Measurements from ENCODE around the gene SAFB2. TPM values are rescaled to one million over a fixed set of nuclear protein-coding genes. Genes with fewer than 3 reads are reported as not detected.
A peak's percentile ranks its signal among the peaks of the same experiment; 100 is the strongest.

SAFB2 gene
- total RNA-seq, 1 donor from 2014 or later, result 53.3 TPM

GRCh38 chr19:5572556-5573286, 49.9 kb downstream of the SAFB2 start:
- H3K4me1 ChIP-seq, result peaks cover under 1% of the 10 kb centered on the region
- no peak overlapping the region for H2AFZ ChIP-seq (replicated peaks)
- no peak for TF ChIP-seq CTCF (IDR thresholded peaks at IDR 0.05)
- no peak for TF ChIP-seq EZH2 (IDR thresholded peaks at IDR 0.05)
- no peak for TF ChIP-seq EZH2phosphoT487 (IDR thresholded peaks at IDR 0.05)
- H3K4me3 ChIP-seq, result no peak overlapping the region
- no peaks in the 10 kb centered on the region for H3K79me2 ChIP-seq (ENCODE audit: low read depth)
- H3K4me2 ChIP-seq, result no peak overlapping the region
- no peak overlapping the region for H3K27ac ChIP-seq
- H3K36me3 ChIP-seq, result no peaks in the 10 kb centered on the region
- peaks cover 7% of the 10 kb centered on the region for H3F3A ChIP-seq (ENCODE audit: low read depth)
- no peak for DNase-seq (ENCODE audit: low spot score)
- peaks cover 15% of the 10 kb centered on the region for H3K4me1 Mint-ChIP-seq
- no peak overlapping the region for H3K4me3 Mint-ChIP-seq
- no peaks in the 10 kb centered on the region for H3K9me3 ChIP-seq (ENCODE audit: low read depth)
- no peaks in the 10 kb centered on the region for H3K9me3 Mint-ChIP-seq
- H3K27me3 ChIP-seq, result peaks cover 18% of the 10 kb centered on the region
- H3K9ac ChIP-seq, result no peak overlapping the region
- H4K20me1 ChIP-seq (ENCODE audit: low read depth), result no peaks in the 10 kb centered on the region
- H3K36me3 Mint-ChIP-seq, result no peaks in the 10 kb centered on the region
- H3K27ac Mint-ChIP-seq, result no peak overlapping the region
- H3K27me3 Mint-ChIP-seq (ENCODE audit: insufficient read depth, low read depth), result peaks cover 4% of the 10 kb centered on the region

GRCh38 chr19:5571777-5572176, 50.8 kb downstream of the SAFB2 start:
- TF ChIP-seq EZH2phosphoT487 (IDR thresholded peaks at IDR 0.05), result no peak
- H3K4me3 ChIP-seq, result no peak overlapping the region
- no peaks in the 10 kb centered on the region for H3K36me3 ChIP-seq
- no peak overlapping the region for H3K4me3 Mint-ChIP-seq
- H3K27ac ChIP-seq, result no peak overlapping the region
- DNase-seq (ENCODE audit: low spot score), result no peak
- no peaks in the 10 kb centered on the region for H3K36me3 Mint-ChIP-seq
- H3K4me1 Mint-ChIP-seq, result peaks cover 12% of the 10 kb centered on the region
- no peaks in the 10 kb centered on the region for H3K4me1 ChIP-seq
- no peak overlapping the region for H2AFZ ChIP-seq (replicated peaks)
- H3F3A ChIP-seq (ENCODE audit: low read depth), result peaks cover 13% of the 10 kb centered on the region
- H3K27ac Mint-ChIP-seq, result no peak overlapping the region
- peaks cover 4% of the 10 kb centered on the region for H3K27me3 Mint-ChIP-seq (ENCODE audit: insufficient read depth, low read depth)
- no peaks in the 10 kb centered on the region for H4K20me1 ChIP-seq (ENCODE audit: low read depth)
- no peak overlapping the region for H3K9ac ChIP-seq
- no peaks in the 10 kb centered on the region for H3K9me3 ChIP-seq (ENCODE audit: low read depth)
- no peak overlapping the region for H3K4me2 ChIP-seq
- no peaks in the 10 kb centered on the region for H3K9me3 Mint-ChIP-seq
- H3K27me3 ChIP-seq, result peaks cover 28% of the 10 kb centered on the region
- no peaks in the 10 kb centered on the region for H3K79me2 ChIP-seq (ENCODE audit: low read depth)

GRCh38 chr19:5567970-5568407, 54.6 kb downstream of the SAFB2 start:
- no peak for DNase-seq (ENCODE audit: low spot score)
- no peak overlapping the region for H2AFZ ChIP-seq (replicated peaks)
- no peak overlapping the region for H3K27ac ChIP-seq
- Mint-ChIP-seq H3K36me3 (no peaks in the 10 kb centered on the region), H3K9me3 (no peaks in the 10 kb centered on the region), H3K27ac (no peak overlapping the region), H3K4me3 (peak overlapping the region; percentile 44), H3K27me3 (ENCODE audit: insufficient read depth, low read depth) (peaks cover 12% of the 10 kb centered on the region), H3K4me1 (peaks cover 8% of the 10 kb centered on the region)
- no peaks in the 10 kb centered on the region for H4K20me1 ChIP-seq (ENCODE audit: low read depth)
- H3K4me3 ChIP-seq, result peak overlapping the region; percentile 46
- no peak for TF ChIP-seq CTCF (IDR thresholded peaks at IDR 0.05)
- no peak for TF ChIP-seq EZH2phosphoT487 (IDR thresholded peaks at IDR 0.05)
- TF ChIP-seq EZH2 (IDR thresholded peaks at IDR 0.05), result no peak
- H3F3A ChIP-seq (ENCODE audit: low read depth), result peaks cover 28% of the 10 kb centered on the region
- peaks cover 45% of the 10 kb centered on the region for H3K27me3 ChIP-seq
- no peak overlapping the region for H3K9ac ChIP-seq
- no peaks in the 10 kb centered on the region for H3K36me3 ChIP-seq
- H3K4me2 ChIP-seq, result peak overlapping the region; percentile 79
- H3K9me3 ChIP-seq (ENCODE audit: low read depth), result no peaks in the 10 kb centered on the region
- no peaks in the 10 kb centered on the region for H3K79me2 ChIP-seq (ENCODE audit: low read depth)
- H3K4me1 ChIP-seq, result no peaks in the 10 kb centered on the region

GRCh38 chr19:5567360-5567969, 55.1 kb downstream of the SAFB2 start, which contains the start of gene TINCR:
TSS of gene TINCR (minus strand) at chr19:5567953.
- Histone ChIP-seq H2AFZ (replicated peaks) (no peak within 1 kb of the TSS), H3K9ac (no peak within 1 kb of the TSS)

More at GRCh38 chr19:5567360-5567969, 55.1 kb downstream of the SAFB2 start, which contains the start of gene TINCR:
- Histone ChIP-seq H3K36me3 (no peaks in the 10 kb centered on the region), H3K79me2 (ENCODE audit: low read depth) (no peaks in the 10 kb centered on the region), H4K20me1 (ENCODE audit: low read depth) (no peaks in the 10 kb centered on the region), H3F3A (ENCODE audit: low read depth) (peaks cover 28% of the 10 kb centered on the region), H3K27me3 (peaks cover 45% of the 10 kb centered on the region), H3K4me2 (peak within 1 kb of the TSS; percentile 79), H3K9me3 (ENCODE audit: low read depth) (no peaks in the 10 kb centered on the region), H3K4me3 (peak within 1 kb of the TSS; percentile 46), H3K4me1 (no peaks in the 10 kb centered on the region), H3K27ac (no peak within 1 kb of the TSS)
- peaks cover 4% of the 10 kb centered on the region for H3K4me1 Mint-ChIP-seq
- no peaks in the 10 kb centered on the region for H3K9me3 Mint-ChIP-seq
- no peaks in the 10 kb centered on the region for H3K36me3 Mint-ChIP-seq
- peaks cover 15% of the 10 kb centered on the region for H3K27me3 Mint-ChIP-seq (ENCODE audit: insufficient read depth, low read depth)
- H3K27ac Mint-ChIP-seq, result no peak within 1 kb of the TSS
- TF ChIP-seq EZH2 (IDR thresholded peaks at IDR 0.05), result no peak
- peak; percentile 56 for TF ChIP-seq CTCF (IDR thresholded peaks at IDR 0.05)
- peak; percentile 85 for DNase-seq (ENCODE audit: low spot score)
- H3K4me3 Mint-ChIP-seq, result peak within 1 kb of the TSS; percentile 44
